Measurements from ENCODE around the gene PTPRN2. TPM values are rescaled to one million over a fixed set of nuclear protein-coding genes. Genes with fewer than 3 reads are reported as not detected.

PTPRN2 gene
- total RNA-seq, 1 donor from 2014 or later, result 2.4 TPM

DNA sequence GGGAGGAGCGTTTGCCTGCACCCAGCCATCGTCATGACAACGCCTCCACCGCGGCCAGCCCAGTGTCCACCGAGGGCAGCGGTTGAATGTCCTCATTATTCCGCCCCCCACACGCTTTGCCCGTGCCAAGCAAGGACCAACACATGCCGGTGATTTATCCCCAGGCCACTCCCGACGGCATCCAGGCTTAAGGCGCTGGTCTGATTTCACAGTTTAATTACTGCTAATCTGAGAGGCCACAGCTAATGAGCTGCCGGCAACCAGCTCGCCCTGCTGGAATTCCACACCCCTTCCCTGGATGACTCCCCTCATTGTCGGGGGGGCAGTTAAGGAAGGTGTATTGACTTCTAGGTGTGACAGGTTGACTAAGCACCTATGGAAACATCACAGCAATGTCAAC, 818.5 kb downstream of the PTPRN2 start:
- TF ChIP-seq, protein P1, sequence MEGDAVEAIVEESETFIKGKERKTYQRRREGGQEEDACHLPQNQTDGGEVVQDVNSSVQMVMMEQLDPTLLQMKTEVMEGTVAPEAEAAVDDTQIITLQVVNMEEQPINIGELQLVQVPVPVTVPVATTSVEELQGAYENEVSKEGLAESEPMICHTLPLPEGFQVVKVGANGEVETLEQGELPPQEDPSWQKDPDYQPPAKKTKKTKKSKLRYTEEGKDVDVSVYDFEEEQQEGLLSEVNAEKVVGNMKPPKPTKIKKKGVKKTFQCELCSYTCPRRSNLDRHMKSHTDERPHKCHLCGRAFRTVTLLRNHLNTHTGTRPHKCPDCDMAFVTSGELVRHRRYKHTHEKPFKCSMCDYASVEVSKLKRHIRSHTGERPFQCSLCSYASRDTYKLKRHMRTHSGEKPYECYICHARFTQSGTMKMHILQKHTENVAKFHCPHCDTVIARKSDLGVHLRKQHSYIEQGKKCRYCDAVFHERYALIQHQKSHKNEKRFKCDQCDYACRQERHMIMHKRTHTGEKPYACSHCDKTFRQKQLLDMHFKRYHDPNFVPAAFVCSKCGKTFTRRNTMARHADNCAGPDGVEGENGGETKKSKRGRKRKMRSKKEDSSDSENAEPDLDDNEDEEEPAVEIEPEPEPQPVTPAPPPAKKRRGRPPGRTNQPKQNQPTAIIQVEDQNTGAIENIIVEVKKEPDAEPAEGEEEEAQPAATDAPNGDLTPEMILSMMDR (IDR thresholded peaks at IDR 0.05; ENCODE audit: insufficient read depth, low read length, poor library complexity, severe bottlenecking), result no peak
- no peaks in the 10 kb centered on the region for H3K36me3 ChIP-seq (ENCODE audit: control insufficient read depth, insufficient read depth, low read length)

DNA sequence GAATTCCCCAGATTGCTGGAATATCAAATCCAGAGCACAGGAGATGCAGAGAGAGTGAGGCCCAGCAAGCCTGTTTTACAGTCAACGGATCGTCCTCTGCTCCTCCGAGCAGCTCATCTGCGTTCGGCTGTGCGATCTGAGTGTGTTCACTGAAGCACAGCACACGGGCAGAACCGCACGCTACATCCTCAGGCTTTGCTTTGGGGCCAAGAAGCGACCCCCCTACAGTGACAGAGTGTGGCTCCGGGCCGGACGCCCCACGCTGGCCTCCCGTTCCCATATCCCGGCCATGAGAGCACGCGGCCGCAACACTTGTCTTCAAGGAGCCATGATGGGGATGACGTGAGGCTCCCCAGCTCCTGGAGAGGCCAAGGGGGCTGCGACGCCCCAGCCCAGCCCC, 819.4 kb downstream of the PTPRN2 start:
- no peak overlapping the region for H3K4me3 ChIP-seq (ENCODE audit: low read depth, low read length)
- peaks cover 9% of the 10 kb centered on the region for H3K27me3 ChIP-seq (ENCODE audit: control insufficient read depth, insufficient read depth, low read length)
- H3K36me3 ChIP-seq (ENCODE audit: control insufficient read depth, insufficient read depth, low read length), result no peaks in the 10 kb centered on the region
- DNase-seq (ENCODE audit: low read depth), result no peak
- TF ChIP-seq, protein P1 (IDR thresholded peaks at IDR 0.05; ENCODE audit: insufficient read depth, low read length, poor library complexity, severe bottlenecking), result no peak

More for the DNA sequence above, 818.5 kb downstream of the PTPRN2 start:
- no peak for DNase-seq (ENCODE audit: low read depth)
- H3K27me3 ChIP-seq (ENCODE audit: control insufficient read depth, insufficient read depth, low read length), result peaks cover 9% of the 10 kb centered on the region
- H3K4me3 ChIP-seq (ENCODE audit: low read depth, low read length), result no peak overlapping the region

DNA sequence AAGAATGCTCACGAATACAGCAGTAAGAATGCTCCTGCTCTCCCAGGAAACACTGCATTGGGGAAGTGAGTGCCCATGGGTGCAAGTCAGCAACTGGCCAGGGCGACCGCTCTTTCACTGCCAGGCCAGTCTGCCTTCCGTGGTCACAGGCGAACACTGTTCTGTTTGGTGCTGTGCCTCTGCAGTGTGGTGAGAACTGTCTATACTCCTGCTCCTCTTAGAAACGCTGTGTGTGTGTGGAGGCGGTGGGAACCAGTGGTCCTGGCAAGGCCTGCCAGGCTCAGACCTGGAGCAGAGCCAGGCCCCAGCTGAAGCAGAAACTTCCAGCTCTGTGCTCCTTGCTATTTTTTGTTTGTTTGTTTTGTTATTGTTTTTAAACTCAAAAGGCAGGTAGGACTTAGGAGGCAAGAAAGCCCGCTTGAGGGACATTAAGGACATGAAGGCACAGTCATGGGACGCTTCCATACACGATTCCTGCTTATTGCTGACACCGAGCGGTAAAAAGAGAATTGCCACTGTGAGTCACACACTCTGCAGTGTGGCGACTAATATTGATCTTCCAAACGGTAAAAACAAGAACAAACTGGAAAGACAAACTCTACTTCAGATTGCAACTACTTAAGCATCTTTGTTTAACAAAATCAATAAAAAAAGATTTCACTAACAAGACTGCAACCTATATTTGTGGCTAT, 820.0 kb downstream of the PTPRN2 start:
- Histone ChIP-seq H3K27me3 (ENCODE audit: control insufficient read depth, insufficient read depth, low read length) (peaks cover 9% of the 10 kb centered on the region), H3K4me3 (ENCODE audit: low read depth, low read length) (no peak overlapping the region), H3K36me3 (ENCODE audit: control insufficient read depth, insufficient read depth, low read length) (no peaks in the 10 kb centered on the region)
- no peak for DNase-seq (ENCODE audit: low read depth)
- TF ChIP-seq, protein P1 (IDR thresholded peaks at IDR 0.05; ENCODE audit: insufficient read depth, low read length, poor library complexity, severe bottlenecking), result no peak

DNA sequence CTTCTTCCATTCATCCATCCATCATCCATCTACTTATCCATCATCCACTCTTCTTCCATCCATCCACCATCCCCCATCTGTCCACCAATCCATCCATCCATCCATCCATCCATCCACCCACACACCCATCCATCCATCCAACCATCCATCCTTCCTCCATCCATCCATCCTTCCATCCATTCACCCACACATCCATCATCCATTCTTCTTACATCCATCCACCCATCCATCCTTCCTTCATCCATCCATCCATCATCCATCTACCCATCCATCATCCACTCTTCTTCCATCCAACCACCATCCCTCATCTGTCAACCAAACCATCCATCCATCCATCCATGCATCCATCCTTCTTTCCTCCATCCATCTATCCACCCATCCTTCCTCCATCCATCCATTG, 821.5 kb downstream of the PTPRN2 start:
- no peaks in the 10 kb centered on the region for H3K36me3 ChIP-seq (ENCODE audit: control insufficient read depth, insufficient read depth, low read length)
- no peak for DNase-seq (ENCODE audit: low read depth)
- TF ChIP-seq, protein P1 (IDR thresholded peaks at IDR 0.05; ENCODE audit: insufficient read depth, low read length, poor library complexity, severe bottlenecking), result no peak
- H3K4me3 ChIP-seq (ENCODE audit: low read depth, low read length), result no peak overlapping the region
- peaks cover 9% of the 10 kb centered on the region for H3K27me3 ChIP-seq (ENCODE audit: control insufficient read depth, insufficient read depth, low read length)

DNA sequence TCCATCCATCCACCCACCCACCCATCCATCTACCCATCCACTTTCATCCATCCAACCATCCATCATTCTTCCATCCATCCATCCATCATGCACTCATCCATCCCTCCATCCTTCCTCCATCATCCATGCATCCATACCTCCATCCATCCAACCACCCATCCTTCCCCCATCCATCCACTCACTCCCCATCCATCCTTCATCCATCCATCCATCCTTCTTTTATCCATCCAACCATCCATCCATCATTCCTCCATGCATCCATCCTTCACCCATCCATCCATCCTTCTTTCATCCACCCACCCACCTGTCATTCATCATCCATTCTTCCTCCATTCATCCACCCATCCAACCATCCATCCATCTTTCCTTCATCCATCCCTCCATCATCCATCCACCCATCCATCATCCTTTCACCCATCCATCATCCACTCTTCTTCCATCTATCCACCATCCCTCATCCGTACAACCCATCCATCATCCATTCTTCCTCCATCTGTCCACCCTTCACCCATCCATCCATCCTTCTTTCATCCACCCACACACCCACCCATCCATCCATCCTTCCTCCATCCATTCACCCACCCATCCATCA, 822.6 kb downstream of the PTPRN2 start:
- Histone ChIP-seq H3K4me3 (ENCODE audit: low read depth, low read length) (no peak overlapping the region), H3K36me3 (ENCODE audit: control insufficient read depth, insufficient read depth, low read length) (no peaks in the 10 kb centered on the region), H3K27me3 (ENCODE audit: control insufficient read depth, insufficient read depth, low read length) (peaks cover 9% of the 10 kb centered on the region)
- TF ChIP-seq, protein P1 (IDR thresholded peaks at IDR 0.05; ENCODE audit: insufficient read depth, low read length, poor library complexity, severe bottlenecking), result no peak
- no peak for DNase-seq (ENCODE audit: low read depth)

All from kidney epithelial cell (primary cell).